GF-D8 (cell line): Measurements from ENCODE around the gene PAK5.
"Not testable (repeated sequence)": the region's sequence is repeated elsewhere in the genome, so short reads cannot be mapped to it uniquely, and the experiment has no call there.

Experiments used
- DNase-seq: peaks from one replicate; lab custom pipeline; 2025; lab: John Stamatoyannopoulos, UW

The PAK5 gene

GRCh38 chr20:9685011-9685410, 153.9 kb downstream of the PAK5 start:
- DNase-seq = no peak

GRCh38 chr20:9677100-9677623, 161.7 kb downstream of the PAK5 start:
- DNase-seq = no peak

- DNase-seq = no peak
Measured at GRCh38 chr20:9672981-9673380, 165.9 kb downstream of the PAK5 start.

- DNase-seq = no peak
Measured at GRCh38 chr20:9672027-9672426, 166.8 kb downstream of the PAK5 start.

- DNase-seq = no peak
Measured at GRCh38 chr20:9668381-9668780, 170.5 kb downstream of the PAK5 start.

GRCh38 chr20:9663423-9663822, 175.5 kb downstream of the PAK5 start:
- no peak for DNase-seq

GRCh38 chr20:9660236-9660868, 178.5 kb downstream of the PAK5 start:
- DNase-seq = no peak

GRCh38 chr20:9647741-9648140, 191.1 kb downstream of the PAK5 start:
- DNase-seq = no peak

GRCh38 chr20:9646375-9646774, 192.5 kb downstream of the PAK5 start:
- DNase-seq = no peak

- DNase-seq = no peak
Measured at GRCh38 chr20:9642882-9643281, 196.0 kb downstream of the PAK5 start.

GRCh38 chr20:9641499-9642000, 197.3 kb downstream of the PAK5 start:
- not testable (repeated sequence) for DNase-seq

- DNase-seq = no peak
Measured at GRCh38 chr20:9637889-9638288, 201.0 kb downstream of the PAK5 start.

GRCh38 chr20:9635750-9636149, 203.1 kb downstream of the PAK5 start:
- DNase-seq = no peak

GRCh38 chr20:9634327-9634726, 204.5 kb downstream of the PAK5 start:
- no peak for DNase-seq

- no peak for DNase-seq
Measured at GRCh38 chr20:9632991-9633390, 205.9 kb downstream of the PAK5 start.

GRCh38 chr20:9632265-9632664, 206.6 kb downstream of the PAK5 start:
- DNase-seq = no peak

- no peak for DNase-seq
Measured at GRCh38 chr20:9630554-9630953, 208.3 kb downstream of the PAK5 start.

GRCh38 chr20:9629831-9630230, 209.0 kb downstream of the PAK5 start:
- no peak for DNase-seq

- no peak for DNase-seq
Measured at GRCh38 chr20:9628589-9628988, 210.3 kb downstream of the PAK5 start.

- DNase-seq = no peak
Measured at GRCh38 chr20:9628141-9628540, 210.7 kb downstream of the PAK5 start.

GRCh38 chr20:9627219-9627618, 211.7 kb downstream of the PAK5 start:
- no peak for DNase-seq

- DNase-seq = no peak
Measured at GRCh38 chr20:9626357-9626756, 212.5 kb downstream of the PAK5 start.

GRCh38 chr20:9617940-9618339, 220.9 kb downstream of the PAK5 start:
- no peak for DNase-seq

- peak; percentile 10 for DNase-seq
Measured at GRCh38 chr20:9616833-9617461, 221.9 kb downstream of the PAK5 start.
